Measurements from ENCODE around the gene MAPK8IP2. TPM values are rescaled to one million over a fixed set of nuclear protein-coding genes. Genes with fewer than 3 reads are reported as not detected.

MAPK8IP2 gene
- total RNA-seq, 1 donor: 0.36 TPM

- Histone ChIP-seq H3K4me1 (ENCODE audit: insufficient read depth, low read length) (peaks cover 7% of the 10 kb centered on the region), H3K9me3 (ENCODE audit: low read depth, low read length) (no peaks in the 10 kb centered on the region), H3K27me3 (ENCODE audit: insufficient read depth, low read length) (peaks cover 11% of the 10 kb centered on the region), H2AFZ (ENCODE audit: low read length) (no peak overlapping the region), H3K4me3 (ENCODE audit: insufficient read depth, low read length) (no peak overlapping the region), H3K36me3 (ENCODE audit: insufficient read depth, low read length) (no peaks in the 10 kb centered on the region), H3K4me2 (ENCODE audit: insufficient read depth, low read length) (no peak overlapping the region), H4K20me1 (ENCODE audit: insufficient read depth, low read length) (no peaks in the 10 kb centered on the region), H3K27ac (ENCODE audit: low read depth, low read length) (no peak overlapping the region), H3K79me2 (ENCODE audit: insufficient read depth, low read length) (no peaks in the 10 kb centered on the region)
- DNase-seq (ENCODE audit: insufficient read length, low spot score, missing footprints): no peak
- TF ChIP-seq CTCF (IDR thresholded peaks at IDR 0.05; ENCODE audit: extremely low read depth, low read depth, low read length): no peak
These were observed 40.6 kb upstream of the MAPK8IP2 start for GRCh38 chr22:50560034-50560433.

- H3K4me3 ChIP-seq (ENCODE audit: insufficient read depth, low read length): no peak overlapping the region
- H2AFZ ChIP-seq (ENCODE audit: low read length): no peak overlapping the region
- no peak for TF ChIP-seq CTCF (IDR thresholded peaks at IDR 0.05; ENCODE audit: extremely low read depth, low read depth, low read length)
- H3K27me3 ChIP-seq (ENCODE audit: insufficient read depth, low read length): peaks cover 9% of the 10 kb centered on the region
- no peak overlapping the region for H3K4me2 ChIP-seq (ENCODE audit: insufficient read depth, low read length)
- no peaks in the 10 kb centered on the region for H3K9me3 ChIP-seq (ENCODE audit: low read depth, low read length)
- no peaks in the 10 kb centered on the region for H3K36me3 ChIP-seq (ENCODE audit: insufficient read depth, low read length)
- no peaks in the 10 kb centered on the region for H3K79me2 ChIP-seq (ENCODE audit: insufficient read depth, low read length)
- no peaks in the 10 kb centered on the region for H4K20me1 ChIP-seq (ENCODE audit: insufficient read depth, low read length)
- peak; percentile 85 for DNase-seq (ENCODE audit: insufficient read length, low spot score, missing footprints)
- H3K4me1 ChIP-seq (ENCODE audit: insufficient read depth, low read length): peaks cover 7% of the 10 kb centered on the region
- H3K27ac ChIP-seq (ENCODE audit: low read depth, low read length): no peak overlapping the region
These were observed 38.9 kb upstream of the MAPK8IP2 start for GRCh38 chr22:50561401-50562358.

GRCh38 chr22:50562523-50563412 lies 37.8 kb upstream of the MAPK8IP2 start, which contains the start of gene SYCE3:
Gene SYCE3, minus strand, starts transcription at chr22:50562919. Its CDS starts 6,514 bp downstream, at chr22:50556405.
- H3K4me3 ChIP-seq (ENCODE audit: insufficient read depth, low read length): peak within 1 kb of the TSS; percentile 89
- H2AFZ ChIP-seq (ENCODE audit: low read length): peak within 1 kb of the TSS; percentile 97
- H3K4me2 ChIP-seq (ENCODE audit: insufficient read depth, low read length): peak within 1 kb of the TSS; percentile 99
- peaks cover 9% of the 10 kb centered on the region for H3K27me3 ChIP-seq (ENCODE audit: insufficient read depth, low read length)
- peaks cover 7% of the 10 kb centered on the region for H3K4me1 ChIP-seq (ENCODE audit: insufficient read depth, low read length)
- peak; percentile 98 for DNase-seq (ENCODE audit: insufficient read length, low spot score, missing footprints)
- no peaks in the 10 kb centered on the region for H3K36me3 ChIP-seq (ENCODE audit: insufficient read depth, low read length)
- no peaks in the 10 kb centered on the region for H3K9me3 ChIP-seq (ENCODE audit: low read depth, low read length)
- H4K20me1 ChIP-seq (ENCODE audit: insufficient read depth, low read length): no peaks in the 10 kb centered on the region
- no peak within 1 kb of the TSS for H3K27ac ChIP-seq (ENCODE audit: low read depth, low read length)
- peak; percentile 76 for TF ChIP-seq CTCF (IDR thresholded peaks at IDR 0.05; ENCODE audit: extremely low read depth, low read depth, low read length)
- H3K79me2 ChIP-seq (ENCODE audit: insufficient read depth, low read length): no peaks in the 10 kb centered on the region
